Activated T-helper 2 cell treated with anti-CD3 and anti-CD28 coated beads, Interferon-gamma antibody, Interleukin-2, Interleukin-4, amounts not matched to agents 10 μg/mL and 5 μg/mL and 100 μg/mL, durations not matched to agents 14 hours and 24 hours and 36 hours (primary cell): ENCODE data around the gene ANTKMT. TPM values are rescaled to one million over a fixed set of nuclear protein-coding genes. Genes with fewer than 3 reads are reported as not detected.

ENCODE experiments used
- DNase-seq: peaks from one replicate; pipeline ENCODE4 v3.0.0; 2021; ENCODE audit warnings: low spot score
- H3K27ac Mint-ChIP-seq: one replicate; pipeline ENCODE4 v1.8.0; 2021; ENCODE audit warnings: mixed read lengths
- H3K27me3 Mint-ChIP-seq: one replicate; pipeline ENCODE4 v1.8.0; 2021; ENCODE audit warnings: low read depth, mixed read lengths
- H3K36me3 Mint-ChIP-seq: one replicate; pipeline ENCODE4 v1.8.0; 2021; ENCODE audit warnings: low read depth, mixed read lengths
- H3K4me1 Mint-ChIP-seq: one replicate; pipeline ENCODE4 v1.8.0; 2021; ENCODE audit warnings: low read depth, mixed read lengths
- H3K4me3 Mint-ChIP-seq: one replicate; pipeline ENCODE4 v1.8.0; 2021; ENCODE audit warnings: low read depth, mild to moderate bottlenecking, moderate library complexity, mixed read lengths
- H3K9me3 Mint-ChIP-seq: one replicate; pipeline ENCODE4 v1.8.0; 2021; ENCODE audit warnings: mixed read lengths
- intact Hi-C: fragments of 100-400 bp; cut with micrococcal nuclease; formaldehyde crosslinking; loops from one replicate; pipeline ENCODE4 v1.15.1; 2023
- total RNA-seq: library from RNA; stranded (reverse); gene quantifications from 2 replicates; pipeline ENCODE4 v1.2.3, GENCODE V29; 2022

Gene ANTKMT
- total RNA-seq, 1 donor from 2014 or later, result 54.4 TPM

GRCh38 chr16:767743-768235, 46.8 kb downstream of the ANTKMT start:
- no peaks in the 10 kb centered on the region for H3K9me3 Mint-ChIP-seq
- DNase-seq, result no peak
- intact Hi-C loops, result no loop called here
- no peaks in the 10 kb centered on the region for H3K4me1 Mint-ChIP-seq
- no peaks in the 10 kb centered on the region for H3K36me3 Mint-ChIP-seq
- no peak overlapping the region for H3K27ac Mint-ChIP-seq
- no peaks in the 10 kb centered on the region for H3K27me3 Mint-ChIP-seq
- H3K4me3 Mint-ChIP-seq, result no peak overlapping the region

- no peak for DNase-seq
- Mint-ChIP-seq H3K27ac (no peak overlapping the region), H3K4me1 (no peaks in the 10 kb centered on the region), H3K36me3 (no peaks in the 10 kb centered on the region), H3K9me3 (no peaks in the 10 kb centered on the region), H3K27me3 (no peaks in the 10 kb centered on the region), H3K4me3 (no peak overlapping the region)
- intact Hi-C loops, result no loop called here
Measured at GRCh38 chr16:768428-768827, 47.5 kb downstream of the ANTKMT start.

GRCh38 chr16:769184-769784, 48.3 kb downstream of the ANTKMT start:
- no peaks in the 10 kb centered on the region for H3K36me3 Mint-ChIP-seq
- no peaks in the 10 kb centered on the region for H3K27me3 Mint-ChIP-seq
- H3K9me3 Mint-ChIP-seq, result no peaks in the 10 kb centered on the region
- no peaks in the 10 kb centered on the region for H3K4me1 Mint-ChIP-seq
- H3K27ac Mint-ChIP-seq, result no peak overlapping the region
- no peak overlapping the region for H3K4me3 Mint-ChIP-seq
- DNase-seq, result no peak
- intact Hi-C loops, result no loop called here

GRCh38 chr16:769934-770333, 49.0 kb downstream of the ANTKMT start:
- Mint-ChIP-seq H3K36me3 (no peaks in the 10 kb centered on the region), H3K4me1 (no peaks in the 10 kb centered on the region), H3K27me3 (no peaks in the 10 kb centered on the region), H3K27ac (no peak overlapping the region), H3K4me3 (no peak overlapping the region), H3K9me3 (no peaks in the 10 kb centered on the region)
- intact Hi-C loops, result no loop called here
- no peak for DNase-seq

- H3K27ac Mint-ChIP-seq, result no peak overlapping the region
- H3K9me3 Mint-ChIP-seq, result no peaks in the 10 kb centered on the region
- H3K4me1 Mint-ChIP-seq, result no peaks in the 10 kb centered on the region
- no peak for DNase-seq
- no peaks in the 10 kb centered on the region for H3K36me3 Mint-ChIP-seq
- intact Hi-C loops, result no loop called here
- H3K4me3 Mint-ChIP-seq, result no peak overlapping the region
- no peaks in the 10 kb centered on the region for H3K27me3 Mint-ChIP-seq
Measured at GRCh38 chr16:770411-770810, 49.5 kb downstream of the ANTKMT start.

Other genes with a start within 250 kb of the ANTKMT start
- gene CAPN15, start 193.4 kb upstream of the ANTKMT start, total RNA-seq, result 101 and 103 TPM in 2 replicates
- not detected in 2 replicates for gene PRR35, start 160.8 kb upstream of the ANTKMT start, total RNA-seq
- 1.1 and 1.3 TPM in 2 replicates for gene NHLRC4, start 154.1 kb upstream of the ANTKMT start, total RNA-seq
- gene PIGQ, start 151.2 kb upstream of the ANTKMT start, total RNA-seq, result 43.4 and 44.9 TPM in 2 replicates
- 13.4 and 16.2 TPM in 2 replicates for gene RAB40C, start 131.1 kb upstream of the ANTKMT start, total RNA-seq
- 0.32 and 0.57 TPM in 2 replicates for gene WFIKKN1, start 90.2 kb upstream of the ANTKMT start, total RNA-seq
- gene METTL26, start 84.8 kb upstream of the ANTKMT start, total RNA-seq, result 128 and 131 TPM in 2 replicates
- 62.6 and 63.1 TPM in 2 replicates for gene MCRIP2, start 79.3 kb upstream of the ANTKMT start, total RNA-seq
- gene WDR90, start 71.8 kb upstream of the ANTKMT start, total RNA-seq, result 73.7 and 77.2 TPM in 2 replicates
- gene RHOT2, start 53.0 kb upstream of the ANTKMT start, total RNA-seq, result 156 and 158 TPM in 2 replicates
- 1.3 and 1.4 TPM in 2 replicates for gene RHBDL1, start 45.5 kb upstream of the ANTKMT start, total RNA-seq
- 84.1 and 91.2 TPM in 2 replicates for gene STUB1, start 40.7 kb upstream of the ANTKMT start, total RNA-seq
- gene JMJD8, start 36.8 kb upstream of the ANTKMT start, total RNA-seq, result 48.8 and 52.9 TPM in 2 replicates
- 19.0 and 20.9 TPM in 2 replicates for gene WDR24, start 30.7 kb upstream of the ANTKMT start, total RNA-seq
- 5.8 and 6.4 TPM in 2 replicates for gene FBXL16, start 15.3 kb upstream of the ANTKMT start, total RNA-seq
- gene METRN, start 6.0 kb upstream of the ANTKMT start, total RNA-seq, result 30.0 and 31.7 TPM in 2 replicates
- gene CCDC78, start 5.3 kb downstream of the ANTKMT start, total RNA-seq, result 7.3 and 8.3 TPM in 2 replicates
- 18.5 and 21.4 TPM in 2 replicates for gene HAGHL, start 6.0 kb downstream of the ANTKMT start, total RNA-seq
- 42.8 and 43.4 TPM in 2 replicates for gene CIAO3, start 19.9 kb downstream of the ANTKMT start, total RNA-seq
- not detected in 2 replicates for gene MSLN, start 39.6 kb downstream of the ANTKMT start, total RNA-seq
- 35.1 and 35.3 TPM in 2 replicates for gene RPUSD1, start 67.2 kb downstream of the ANTKMT start, total RNA-seq
- 108 and 119 TPM in 2 replicates for gene CHTF18, start 67.5 kb downstream of the ANTKMT start, total RNA-seq
- gene GNG13, start 79.6 kb downstream of the ANTKMT start, total RNA-seq, result not detected in 2 replicates
- gene LMF1, start 249.8 kb downstream of the ANTKMT start, total RNA-seq, result 14.0 and 14.3 TPM in 2 replicates